Sigmoid colon (tissue), 7 donors: Measurements from ENCODE around the gene HAL. TPM values are rescaled to one million over a fixed set of nuclear protein-coding genes. Genes with fewer than 3 reads are reported as not detected.

Experiments used
- DNase-seq: peaks from one replicate; pipeline ENCODE4 v3.0.0-alpha.2; 2019
- H3K27ac ChIP-seq, 4 donors: fragments of 200-600 bp; sonication (generic); one replicate each; pipeline ENCODE4 v1.5.1; 2016 to 2019; ENCODE audit warnings: mild to moderate bottlenecking in 1 of 4
- H3K27me3 ChIP-seq, 3 donors: fragments of 200-600 bp; sonication (generic); one replicate each; pipeline ENCODE4 v1.5.1; 2019; ENCODE audit warnings: mild to moderate bottlenecking in 1 of 3
- H3K36me3 ChIP-seq, 4 donors: fragments of 200-600 bp; sonication (generic); one replicate each; pipeline ENCODE4 v1.5.1; 2016 to 2019
- H3K4me1 ChIP-seq, 4 donors: fragments of 200-600 bp; sonication (generic); one replicate each; pipeline ENCODE4 v1.5.1; 2017 to 2019
- H3K4me3 ChIP-seq, 4 donors: fragments of 200-600 bp; sonication (generic); one replicate each; pipeline ENCODE4 v1.5.1; 2017 to 2019; ENCODE audit warnings: mild to moderate bottlenecking in 2 of 4, moderate library complexity in 1 of 4
- H3K9me3 ChIP-seq, 4 donors: fragments of 200-600 bp in 3 of 4; sonication (generic) in 3 of 4; one replicate each; pipeline versions ENCODE4 v1.5.1 to v1.6.1; 2013 to 2019
- CTCF ChIP-seq, 4 experiments: fragments of 450-650 bp in 3 of 4; fragments of 200-600 bp in 1 of 4; IDR thresholded peaks; one replicate each; pipeline ENCODE4 v1.5.1; 2016 to 2019; ENCODE audit warnings: antibody characterized with exemption in 4 of 4, mild to moderate bottlenecking in 3 of 4, moderate library complexity in 2 of 4
- EP300 ChIP-seq, 4 donors: sonication (generic); formaldehyde crosslinking; IDR thresholded peaks; one replicate each; pipeline ENCODE4 v1.6.1; 2017; ENCODE audit warnings: antibody characterized with exemption in 4 of 4
- POLR2A ChIP-seq, 2 donors: fragments of 450-650 bp; IDR thresholded peaks; one replicate each; pipeline ENCODE4 v1.6.1; 2016; ENCODE audit warnings: antibody characterized with exemption in 2 of 2, mild to moderate bottlenecking in 2 of 2, moderate library complexity in 2 of 2
- POLR2AphosphoS5 ChIP-seq, 4 donors: sonication (generic); formaldehyde crosslinking; IDR thresholded peaks; one replicate each; pipeline ENCODE4 v1.6.1; 2017; ENCODE audit warnings: antibody characterized with exemption in 4 of 4
- WGBS, 2 donors: extraction: QIAGEN DNeasy Blood & Tissue Kit; methylation state at CpG; one replicate each; pipeline ENCODE4 v1.1.7; 2013; 5-methylcytosine and 5-hydroxymethylcytosine counted together
- intact Hi-C: fragments of 100-400 bp; cut with DNase I; formaldehyde crosslinking; loops from one replicate; pipeline ENCODE4 v1.15.1; 2023
- polyA plus RNA-seq, 3 donors: library from polyadenylated mRNA; stranded (reverse); fragments of 200-250 nt; gene quantifications; one replicate each; pipeline ENCODE4 v1.2.3, GENCODE V29; 2013
- total RNA-seq, 4 donors: library from RNA; depleted of rRNA; stranded (reverse); fragments of >200 nt; gene quantifications; one replicate each; pipeline ENCODE4 v1.1.0, GENCODE V29; 2016
- donor health status: healthy with polysubstance abuse.
- donor health status: Bipolar disorder and iron deficiency.
- donor health status: healthy.

Gene HAL
- total and polyA plus RNA-seq, 7 donors: under 0.01 to 0.46 (median 0.26) TPM; not detected in 3

- intact Hi-C loops: loop anchor here (5.0 kb wide), 1 partner anchor 416 kb away; no protein-coding TSS in a partner anchor
- WGBS, 2 donors: 25 to 40% methylated on average over 7 of the region's 7 CpGs
- Histone ChIP-seq H3K9me3 (no peaks in the 10 kb centered on the region), H3K4me1 (no peaks in the 10 kb centered on the region), H3K4me3 (no peak overlapping the region), H3K36me3 (peaks cover 0 to 39% (median 6%) of the 10 kb centered on the region in 4 donors), H3K27me3 (no peaks in the 10 kb centered on the region), H3K27ac (no peak overlapping the region)
- no peak for DNase-seq
- no peak for TF ChIP-seq POLR2A (IDR thresholded peaks at IDR 0.05)
- TF ChIP-seq POLR2AphosphoS5 (IDR thresholded peaks at IDR 0.05): no peak
- TF ChIP-seq CTCF (IDR thresholded peaks at IDR 0.05): peak in 3 of 4 experiments; percentile 65 to 70 (median 68)
- no peak for TF ChIP-seq EP300 (IDR thresholded peaks at IDR 0.05)
Observed at GRCh38 chr12:95998611-95999286, 2.6 kb upstream of the HAL start.

GRCh38 chr12:95997911-95998510, 1.9 kb upstream of the HAL start:
- Histone ChIP-seq H3K4me3 (no peak overlapping the region), H3K4me1 (no peaks in the 10 kb centered on the region), H3K9me3 (no peaks in the 10 kb centered on the region), H3K36me3 (peaks cover 0 to 32% (median 4%) of the 10 kb centered on the region in 4 donors), H3K27ac (no peak overlapping the region), H3K27me3 (no peaks in the 10 kb centered on the region)
- intact Hi-C loops: loop anchor here (2.0 to 5.0 kb wide), 2 partner anchors 79 to 416 kb away; no protein-coding TSS in a partner anchor
- TF ChIP-seq POLR2A (IDR thresholded peaks at IDR 0.05): no peak
- TF ChIP-seq EP300 (IDR thresholded peaks at IDR 0.05): no peak
- 82 to 83% methylated on average over 5 of the region's 5 CpGs for WGBS, 2 donors
- DNase-seq: no peak

GRCh38 chr12:95997276-95997675, 1.1 kb upstream of the HAL start:
- Histone ChIP-seq H3K9me3 (no peaks in the 10 kb centered on the region), H3K36me3 (peaks cover 0 to 24% (median 2%) of the 10 kb centered on the region in 4 donors), H3K4me3 (no peak overlapping the region), H3K27ac (no peak overlapping the region), H3K27me3 (no peaks in the 10 kb centered on the region), H3K4me1 (no peaks in the 10 kb centered on the region)
- TF ChIP-seq EP300 (IDR thresholded peaks at IDR 0.05) (no peak), POLR2A (IDR thresholded peaks at IDR 0.05) (no peak), CTCF (IDR thresholded peaks at IDR 0.05) (no peak), POLR2AphosphoS5 (IDR thresholded peaks at IDR 0.05) (no peak)
- intact Hi-C loops: loop anchor here (2.0 to 5.0 kb wide), 2 partner anchors 78 to 415 kb away; no protein-coding TSS in a partner anchor
- 92 to 93% methylated on average over 3 of the region's 3 CpGs for WGBS, 2 donors
- no peak for DNase-seq

- H3K9me3 ChIP-seq: no peaks in the 10 kb centered on the region
- H3K4me1 ChIP-seq: no peaks in the 10 kb centered on the region
- DNase-seq: no peak
- WGBS, 2 donors: 91 to 95% methylated on average over 29 of the region's 29 CpGs
- no peaks in the 10 kb centered on the region for H3K27me3 ChIP-seq
- intact Hi-C loops: loop anchor here (2.0 to 5.0 kb wide), 2 partner anchors 77 to 413 kb away; no protein-coding TSS in a partner anchor
- H3K27ac ChIP-seq: no peak overlapping the region
- TF ChIP-seq POLR2AphosphoS5 (IDR thresholded peaks at IDR 0.05) (no peak), EP300 (IDR thresholded peaks at IDR 0.05) (no peak), CTCF (IDR thresholded peaks at IDR 0.05) (no peak), POLR2A (IDR thresholded peaks at IDR 0.05) (no peak)
- peaks cover 0 to 8% (median 2%) of the 10 kb centered on the region in 4 donors for H3K36me3 ChIP-seq
- no peak overlapping the region for H3K4me3 ChIP-seq
Observed at GRCh38 chr12:95995238-95996031, 709 bp downstream of the HAL start.

GRCh38 chr12:95994476-95994875, 1.7 kb downstream of the HAL start:
- TF ChIP-seq EP300 (IDR thresholded peaks at IDR 0.05) (no peak), CTCF (IDR thresholded peaks at IDR 0.05) (no peak), POLR2AphosphoS5 (IDR thresholded peaks at IDR 0.05) (no peak), POLR2A (IDR thresholded peaks at IDR 0.05) (no peak)
- H3K9me3 ChIP-seq: no peaks in the 10 kb centered on the region
- no peak overlapping the region for H3K27ac ChIP-seq
- DNase-seq: no peak
- H3K27me3 ChIP-seq: no peaks in the 10 kb centered on the region
- 91 to 94% methylated on average over 5 of the region's 5 CpGs for WGBS, 2 donors
- intact Hi-C loops: no loop called here
- H3K36me3 ChIP-seq: no peaks in the 10 kb centered on the region
- no peaks in the 10 kb centered on the region for H3K4me1 ChIP-seq
- no peak overlapping the region for H3K4me3 ChIP-seq
